Dermis microvascular lymphatic vessel endothelial cell (primary cell): ENCODE data around the gene ABCA2. TPM values are rescaled to one million over a fixed set of nuclear protein-coding genes. Genes with fewer than 3 reads are reported as not detected.
"Not testable (repeated sequence)": the region's sequence is repeated elsewhere in the genome, so short reads cannot be mapped to it uniquely, and the experiment has no call there.

Source experiments
- DNase-seq, 2 donors: peaks; one replicate each; pipeline versions ENCODE4 v3.0.0 to v3.0.0-alpha.2; 2010; ENCODE audit warnings: low read depth in 2 of 2
- total RNA-seq: library from RNA; depleted of rRNA; stranded (reverse); fragments of >200 nt; gene quantifications from 2 replicates; pipeline ENCODE4 v1.2.1, GENCODE V29; 2014

Gene ABCA2
- total RNA-seq, 1 donor from 2014 or later: 4.5 TPM

DNA sequence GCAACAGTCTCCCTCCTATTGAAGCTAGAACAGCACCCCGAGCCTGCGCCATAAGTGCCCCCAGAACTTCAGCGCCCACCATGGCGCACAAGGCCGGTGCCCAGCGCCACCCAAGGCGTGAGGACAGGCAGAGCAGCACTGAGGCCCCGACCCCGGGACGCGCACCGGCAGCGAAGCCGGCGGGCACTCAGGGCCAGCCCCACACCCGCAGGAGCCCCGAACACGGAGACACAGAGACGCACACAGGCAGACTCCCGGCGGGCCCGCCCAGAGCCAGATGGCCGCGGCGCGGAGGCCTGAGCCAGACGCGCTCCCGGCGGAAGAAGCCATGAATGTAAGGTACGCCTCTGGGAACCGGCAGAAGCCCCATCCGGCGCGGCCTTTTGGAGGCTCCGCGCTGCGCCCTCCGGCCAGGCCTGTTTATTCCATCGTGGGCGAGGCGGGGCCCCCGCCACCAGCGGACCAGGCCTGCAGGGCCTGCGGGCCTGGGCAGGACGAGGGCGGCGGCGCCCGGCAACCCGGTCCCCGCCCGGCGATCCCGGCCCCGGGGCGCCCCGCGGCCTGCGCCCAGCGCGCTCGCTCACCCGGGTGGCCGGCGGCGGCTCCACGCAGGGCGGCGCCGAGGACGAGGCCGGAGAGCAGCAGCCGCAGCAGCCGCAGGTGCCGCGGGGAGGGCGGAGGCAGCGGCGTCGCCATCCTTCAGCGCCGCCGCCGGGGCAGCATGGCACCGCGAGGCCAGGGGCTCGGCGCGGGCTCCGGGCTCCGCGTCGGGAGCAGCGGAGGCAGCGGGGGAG lies 17.5 kb upstream of the ABCA2 start:
- peak in 1 of 2 donors; percentile 53 for DNase-seq

DNA sequence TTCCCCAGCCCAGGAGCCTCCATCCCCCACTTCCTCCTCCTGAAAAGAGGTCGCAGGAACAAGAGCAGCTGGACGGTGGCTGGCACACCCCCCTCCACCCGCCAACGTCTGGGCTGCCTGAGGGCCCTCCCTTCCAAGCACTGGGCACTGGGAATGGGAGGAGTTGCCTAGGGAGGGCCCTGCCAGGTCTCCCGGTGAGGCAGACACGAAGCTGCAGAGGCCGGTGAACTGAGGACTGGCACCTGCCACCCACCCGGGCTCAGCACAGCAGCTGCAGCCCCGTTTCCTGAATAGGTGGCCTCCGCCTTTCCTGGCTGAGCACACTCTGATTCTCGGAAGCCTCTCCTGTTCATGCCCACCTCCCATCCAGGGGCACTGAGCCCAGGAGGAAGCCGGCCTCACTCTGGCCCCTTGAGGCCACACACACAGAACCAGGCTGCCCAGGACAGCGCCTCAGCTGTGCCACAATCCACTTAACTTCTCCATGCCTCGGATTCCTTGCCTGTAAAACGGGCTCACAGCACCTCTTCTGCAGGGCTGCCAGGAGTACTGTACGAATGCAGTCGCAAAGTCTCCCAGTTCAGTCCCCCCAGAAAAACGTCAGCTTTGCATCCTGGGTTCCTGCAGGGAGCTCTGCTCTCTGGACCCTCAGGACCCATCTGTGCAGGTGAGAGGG lies 16.6 kb upstream of the ABCA2 start:
- no peak for DNase-seq

DNA sequence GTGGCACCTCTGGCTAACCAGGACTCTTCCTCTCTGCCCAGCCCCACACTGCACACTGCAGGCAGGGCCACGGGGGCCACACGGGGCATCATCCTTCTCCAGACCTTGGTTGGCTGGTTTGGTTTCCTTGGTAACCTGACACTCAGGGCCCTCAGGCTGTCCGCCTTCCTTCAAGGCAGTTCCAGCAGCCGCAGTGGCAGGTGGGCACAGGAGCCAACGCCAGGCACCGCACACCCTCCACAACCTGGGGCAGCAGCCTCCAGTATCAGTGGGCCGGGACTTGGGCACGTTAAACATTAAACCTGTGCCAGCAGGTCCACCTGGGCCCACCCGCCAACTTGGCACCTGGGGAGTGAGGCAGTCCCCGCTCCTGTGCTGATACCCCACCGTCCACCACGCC lies 16.0 kb upstream of the ABCA2 start:
- no peak for DNase-seq

DNA sequence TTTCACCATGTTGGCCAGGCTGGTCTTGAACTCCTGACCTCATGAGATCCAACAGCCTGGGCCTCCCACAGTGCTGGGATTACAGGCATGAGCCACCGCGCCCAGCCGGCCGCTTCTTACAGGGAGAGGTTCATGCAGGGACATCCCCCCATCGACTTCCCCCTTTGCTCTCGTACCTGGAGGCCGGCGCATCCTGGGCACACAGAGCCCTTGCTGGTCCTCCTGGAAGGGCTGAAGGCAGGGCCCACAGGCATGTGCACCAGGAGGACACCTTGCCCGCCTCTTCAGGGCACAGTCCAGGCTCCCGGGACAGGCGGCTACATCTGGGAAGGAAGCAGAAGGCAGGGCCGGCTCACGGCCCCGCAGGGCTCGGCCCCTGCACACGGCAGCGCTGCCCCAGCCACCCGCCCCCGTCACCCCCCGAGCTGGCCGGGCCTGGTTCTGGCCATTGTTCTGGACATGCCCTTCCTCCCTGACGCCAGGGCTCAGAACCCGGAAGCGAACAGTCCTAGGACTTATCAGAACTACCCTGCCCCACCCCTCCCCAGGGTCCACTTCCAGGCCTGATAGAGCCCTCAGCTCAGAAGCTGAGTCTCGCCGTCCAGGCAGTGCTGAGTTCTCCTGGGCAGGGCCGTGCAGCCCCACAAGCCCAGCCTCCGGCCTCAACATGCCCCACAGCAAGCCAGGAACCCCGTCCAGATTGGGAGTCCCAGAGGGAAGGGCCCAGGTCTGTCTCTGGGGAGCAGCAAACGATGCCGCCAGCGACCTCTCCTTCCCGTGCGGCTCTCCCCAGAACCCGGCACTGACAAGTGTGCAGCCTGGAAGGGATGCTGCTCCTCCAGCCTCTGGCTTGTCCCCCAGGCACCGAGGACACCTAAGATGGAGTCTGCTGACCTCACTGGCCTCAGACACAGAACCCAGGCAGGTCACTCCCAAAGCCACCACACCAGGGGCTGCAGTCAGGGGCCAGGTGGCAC lies 15.0 kb upstream of the ABCA2 start:
- no peak for DNase-seq

DNA sequence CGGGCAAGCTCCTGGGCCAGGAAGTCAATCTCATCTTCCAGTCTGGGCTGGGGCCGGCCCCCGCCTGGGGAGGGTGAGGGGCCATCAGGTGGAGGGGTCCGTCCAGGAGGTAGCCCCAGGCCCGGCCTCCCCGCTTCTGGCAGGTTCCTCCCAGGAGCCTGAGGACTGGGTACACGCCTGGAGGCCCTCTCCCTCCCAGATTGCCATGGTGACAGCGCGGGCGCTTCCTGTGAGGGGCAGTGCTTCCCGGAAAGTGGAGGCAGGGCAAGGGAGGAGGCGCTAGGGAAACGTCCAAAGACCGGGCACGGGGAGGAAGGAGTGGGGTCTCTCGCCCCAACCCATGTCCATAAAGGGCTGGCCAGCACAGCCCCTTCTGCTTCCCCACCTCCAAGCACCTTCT lies 13.1 kb upstream of the ABCA2 start:
- DNase-seq: no peak

DNA sequence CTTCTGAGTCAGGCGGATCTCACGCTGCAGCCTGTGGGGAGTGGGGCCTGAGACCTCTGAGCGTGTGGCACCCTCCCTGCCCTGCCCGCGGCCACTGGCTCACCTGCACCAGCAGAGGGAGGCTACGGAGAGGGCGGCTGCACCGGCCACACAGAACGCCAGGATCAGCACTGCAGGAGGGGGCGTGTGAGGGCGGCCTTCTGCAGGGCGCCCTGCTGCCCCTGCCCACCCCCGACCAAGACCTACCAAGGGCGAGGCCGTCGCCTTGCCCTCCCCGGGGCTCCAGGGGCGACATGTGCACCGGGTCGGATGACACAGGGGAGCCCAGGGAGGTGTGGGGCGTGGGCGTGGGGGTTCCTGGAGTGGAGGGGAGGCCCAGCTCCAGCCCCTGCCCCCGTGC lies 12.5 kb upstream of the ABCA2 start:
- no peak for DNase-seq

DNA sequence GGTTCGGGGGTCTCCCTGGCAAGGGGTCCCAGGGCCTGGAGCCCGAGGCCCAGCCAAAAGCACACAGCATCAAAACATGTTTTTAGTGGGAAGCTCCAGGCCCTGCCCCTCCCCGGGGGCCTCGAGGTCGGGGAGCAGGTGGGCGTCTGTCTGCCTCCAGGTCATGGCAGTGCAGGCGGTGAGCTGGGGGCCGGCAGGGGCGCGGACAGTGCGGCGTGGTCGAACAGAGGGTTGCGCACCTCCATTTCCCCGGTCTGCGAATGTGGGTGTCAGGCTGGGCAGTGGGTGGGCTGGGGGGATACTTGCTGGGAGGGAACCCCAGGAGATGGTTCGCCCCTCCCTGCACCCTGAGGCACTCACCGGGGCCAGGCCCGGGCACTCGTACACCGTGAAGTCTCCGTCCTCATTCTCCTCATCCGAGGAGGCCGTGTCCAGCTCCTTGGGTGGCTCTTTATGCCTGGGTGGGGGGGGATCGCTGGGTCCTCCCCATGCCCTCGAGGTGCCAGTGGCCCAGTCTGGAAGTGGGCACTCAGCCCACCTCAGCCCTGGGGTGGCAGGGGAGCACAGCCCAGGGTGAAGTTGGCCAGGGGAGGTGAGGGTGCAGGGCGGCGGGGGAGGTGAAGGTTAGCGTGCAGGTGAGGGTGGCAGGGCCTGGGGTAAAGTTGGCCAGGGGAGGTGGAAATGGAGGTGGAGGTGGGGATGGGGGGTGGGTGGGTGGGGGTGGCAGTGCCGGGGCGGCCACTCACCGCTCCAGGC lies 11.8 kb upstream of the ABCA2 start:
- DNase-seq: no peak

DNA sequence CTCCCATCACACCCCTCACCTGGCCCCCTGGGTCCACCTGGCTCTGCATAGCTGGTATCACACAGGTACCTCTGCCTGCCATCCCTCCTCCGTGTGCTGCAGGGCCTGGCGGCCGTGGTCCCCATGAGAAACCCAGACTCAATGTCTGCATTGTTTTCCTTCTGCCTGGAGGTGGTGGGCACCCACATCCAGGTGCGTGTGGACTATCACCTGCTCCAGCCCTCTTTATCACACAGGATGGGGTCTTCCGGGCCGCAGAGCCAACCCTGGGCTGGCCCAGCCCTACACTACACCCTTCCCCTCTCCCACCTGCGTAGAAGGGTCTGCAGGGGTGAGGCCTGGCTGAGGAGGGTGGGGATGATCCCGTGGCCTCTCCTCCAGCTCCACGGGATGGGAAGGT lies 10.9 kb upstream of the ABCA2 start:
- no peak for DNase-seq

DNA sequence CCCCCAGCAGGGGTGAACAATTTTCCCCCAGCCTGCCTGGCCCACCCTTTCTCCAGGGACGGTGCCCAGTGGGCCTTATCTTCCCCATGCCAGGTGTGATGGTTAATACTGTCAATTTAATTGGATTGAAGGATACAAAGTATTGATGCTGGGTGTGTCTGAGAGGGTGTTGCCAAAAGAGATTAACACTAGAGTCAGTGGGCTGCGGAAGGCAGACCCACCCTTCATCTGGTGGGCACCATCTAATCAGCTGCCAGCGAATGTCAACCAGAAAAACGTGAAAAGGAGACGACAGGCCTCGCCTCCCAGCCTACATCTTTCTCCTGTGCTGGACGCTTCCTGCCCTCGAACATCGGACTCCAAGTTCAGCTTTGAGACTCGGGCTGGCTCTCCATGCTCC lies 9.4 kb upstream of the ABCA2 start:
- DNase-seq: no peak

DNA sequence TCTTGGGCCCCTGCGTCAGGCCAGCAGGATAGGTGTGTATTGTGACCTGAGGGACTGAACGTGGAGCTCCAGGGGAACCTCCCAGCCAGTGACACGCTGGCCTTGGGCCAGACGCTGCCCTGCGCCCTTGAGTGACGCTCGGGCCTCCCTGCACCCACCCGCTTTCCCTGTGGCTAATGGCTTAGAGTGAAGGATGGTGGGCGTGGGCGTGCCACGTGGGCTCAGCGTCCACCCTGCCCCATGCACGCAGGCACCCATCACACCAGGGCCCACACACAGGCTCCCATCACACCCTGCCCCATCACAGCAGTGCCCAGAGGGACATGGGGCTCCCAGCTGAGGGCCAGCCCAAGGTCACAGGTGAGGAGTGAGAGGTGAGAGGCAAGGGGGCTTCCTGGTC lies 9.0 kb upstream of the ABCA2 start:
- DNase-seq: no peak

DNA sequence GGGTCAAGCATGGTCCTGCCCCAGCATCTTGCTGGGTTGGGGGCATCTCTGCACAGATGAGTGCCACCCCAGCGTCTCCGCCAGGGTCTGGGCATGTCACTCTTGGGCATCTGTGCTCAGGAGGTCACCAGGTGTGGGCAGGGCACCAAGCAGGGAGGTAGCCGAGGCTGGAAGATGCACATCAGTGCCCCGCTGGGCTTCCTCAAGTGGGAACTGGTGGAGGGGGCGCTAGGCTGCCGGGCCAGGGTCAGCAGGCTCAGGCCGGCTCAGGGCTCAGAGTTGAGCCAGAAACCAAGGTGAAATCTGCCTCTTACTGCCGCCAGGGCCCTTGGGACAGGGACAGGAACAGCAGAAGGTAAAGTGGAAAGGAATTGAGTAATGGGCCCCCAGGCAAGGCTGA lies 7.9 kb upstream of the ABCA2 start:
- no peak for DNase-seq

DNA sequence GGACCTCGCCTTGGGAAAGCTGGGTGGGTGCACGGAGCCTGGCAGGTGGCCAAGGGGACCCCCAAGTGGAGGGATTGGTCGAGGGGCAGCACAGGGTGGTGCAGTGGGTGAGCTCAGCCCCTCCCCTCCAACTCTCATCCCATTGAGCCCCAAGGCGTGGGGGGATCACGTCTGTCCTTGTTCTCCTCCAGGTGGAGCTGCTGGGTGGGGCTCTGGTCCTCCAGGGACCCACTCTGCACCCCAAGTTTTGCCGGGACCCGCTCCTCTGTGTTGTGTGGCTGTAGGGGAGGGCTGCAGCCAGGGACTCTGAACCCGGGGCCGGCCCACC lies 7.4 kb upstream of the ABCA2 start:
- DNase-seq: no peak

DNA sequence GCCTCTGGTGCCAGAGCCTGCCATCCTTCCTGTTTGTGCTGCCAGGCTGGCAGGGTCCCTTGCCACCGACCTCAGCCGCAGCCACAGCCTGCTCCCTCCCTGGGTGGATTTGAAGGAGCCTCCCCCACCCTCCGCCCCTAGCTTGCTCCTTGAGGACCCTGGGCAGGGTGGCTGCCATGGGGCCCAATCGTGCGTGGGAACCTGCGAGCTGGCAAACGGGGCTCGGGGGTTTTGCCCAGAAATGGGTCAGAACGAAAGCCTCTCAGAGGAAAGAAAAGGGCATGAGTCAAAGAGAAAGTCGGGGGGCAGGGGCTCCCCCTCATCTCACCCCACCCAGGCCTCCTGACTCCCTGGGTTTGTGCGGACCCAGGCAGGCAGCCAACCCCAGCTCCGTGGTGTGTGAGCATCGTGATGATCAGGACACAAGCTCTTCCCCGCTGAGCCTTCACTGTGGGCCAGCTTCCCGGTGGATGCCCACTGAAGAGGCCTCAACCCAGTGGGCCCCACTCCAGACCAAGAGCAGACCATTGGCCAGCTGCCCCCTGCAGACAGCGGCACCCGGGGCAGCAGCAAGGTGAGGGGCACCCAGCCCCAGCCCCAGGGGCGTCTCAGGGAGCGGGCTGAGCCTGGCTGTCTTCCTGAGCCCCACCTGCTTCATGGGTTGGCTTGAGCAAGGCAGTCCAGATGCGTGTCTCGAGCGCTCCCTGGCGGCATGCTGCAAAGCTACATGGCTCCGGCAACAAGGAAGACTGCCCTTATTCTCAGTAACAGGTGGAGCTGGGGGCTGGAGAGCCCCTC lies 6.9 kb upstream of the ABCA2 start:
- DNase-seq: peak; percentile 68 to 85

DNA sequence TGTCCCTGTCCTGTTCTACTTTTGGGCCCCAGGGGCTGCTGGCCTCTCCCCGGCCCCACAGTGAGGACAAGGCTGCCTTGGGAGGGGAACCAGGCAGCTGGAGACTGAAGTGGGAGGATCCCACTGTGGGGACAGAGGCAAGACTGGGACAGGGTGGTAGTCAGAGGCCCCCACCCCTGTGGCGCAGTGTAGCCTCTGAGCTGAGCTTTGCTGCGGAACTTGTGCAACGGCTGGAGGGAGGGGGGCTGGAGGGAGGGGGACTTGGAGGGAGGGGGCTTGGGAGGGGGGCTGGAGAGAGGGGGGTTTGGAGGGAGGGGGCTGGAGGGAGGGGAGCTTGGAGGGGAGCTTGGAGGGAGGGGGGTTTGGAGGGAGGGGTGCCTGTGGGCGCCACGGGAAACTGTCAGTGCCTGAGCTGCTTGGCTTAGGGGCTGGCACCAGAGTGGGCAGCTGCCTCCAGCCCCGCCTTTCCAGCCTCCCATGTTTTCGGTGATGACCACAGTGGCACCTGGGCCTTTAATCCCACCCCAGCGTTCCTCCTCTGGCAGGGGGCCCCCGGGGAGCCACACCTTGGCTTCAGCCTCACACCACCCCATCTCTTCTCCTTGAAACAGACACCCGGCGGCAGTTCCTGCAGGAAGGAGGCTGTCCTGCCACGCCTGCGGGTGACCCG lies 6.1 kb upstream of the ABCA2 start:
- no peak for DNase-seq

DNA sequence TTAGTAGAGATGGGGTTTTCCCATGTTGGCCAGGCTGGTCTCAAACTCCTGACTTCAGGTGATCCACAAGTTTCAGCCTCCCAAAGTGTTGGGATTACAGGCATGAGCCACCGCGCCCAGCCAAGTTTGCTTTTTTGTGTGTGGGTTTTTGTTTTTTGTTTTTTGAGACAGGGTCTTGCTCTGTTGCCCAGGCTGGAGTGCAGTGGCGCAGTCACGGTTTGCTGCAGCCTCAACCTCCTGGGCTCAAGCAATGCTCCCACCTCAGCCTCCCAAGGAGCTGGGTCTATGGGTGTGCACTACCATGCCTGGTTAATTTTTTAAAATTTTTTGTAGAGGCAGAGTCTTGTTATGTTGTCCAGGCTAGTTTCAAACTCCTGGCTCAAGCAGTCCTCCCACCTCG lies 5.4 kb upstream of the ABCA2 start:
- DNase-seq: not testable (repeated sequence)

DNA sequence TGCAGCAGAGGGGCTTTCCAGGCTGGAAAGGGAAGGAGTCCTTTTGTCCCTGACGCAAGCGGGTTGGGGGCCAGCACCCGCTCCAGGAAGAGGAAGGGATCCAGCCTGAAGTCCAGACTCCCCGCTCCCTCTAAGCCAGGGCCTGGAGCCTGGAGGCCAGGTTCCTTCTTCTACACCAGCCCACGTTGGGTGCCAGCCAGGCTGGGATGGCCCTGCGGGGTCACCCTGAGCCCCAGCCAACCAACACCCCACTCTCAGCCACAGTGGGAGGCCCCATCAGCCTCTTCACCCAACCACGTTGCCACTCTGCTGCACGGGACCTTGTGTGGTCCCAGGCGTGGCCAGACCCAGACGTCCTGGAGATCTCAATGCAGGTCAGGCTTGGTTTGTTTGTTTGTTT lies 4.8 kb upstream of the ABCA2 start:
- no peak for DNase-seq

DNA sequence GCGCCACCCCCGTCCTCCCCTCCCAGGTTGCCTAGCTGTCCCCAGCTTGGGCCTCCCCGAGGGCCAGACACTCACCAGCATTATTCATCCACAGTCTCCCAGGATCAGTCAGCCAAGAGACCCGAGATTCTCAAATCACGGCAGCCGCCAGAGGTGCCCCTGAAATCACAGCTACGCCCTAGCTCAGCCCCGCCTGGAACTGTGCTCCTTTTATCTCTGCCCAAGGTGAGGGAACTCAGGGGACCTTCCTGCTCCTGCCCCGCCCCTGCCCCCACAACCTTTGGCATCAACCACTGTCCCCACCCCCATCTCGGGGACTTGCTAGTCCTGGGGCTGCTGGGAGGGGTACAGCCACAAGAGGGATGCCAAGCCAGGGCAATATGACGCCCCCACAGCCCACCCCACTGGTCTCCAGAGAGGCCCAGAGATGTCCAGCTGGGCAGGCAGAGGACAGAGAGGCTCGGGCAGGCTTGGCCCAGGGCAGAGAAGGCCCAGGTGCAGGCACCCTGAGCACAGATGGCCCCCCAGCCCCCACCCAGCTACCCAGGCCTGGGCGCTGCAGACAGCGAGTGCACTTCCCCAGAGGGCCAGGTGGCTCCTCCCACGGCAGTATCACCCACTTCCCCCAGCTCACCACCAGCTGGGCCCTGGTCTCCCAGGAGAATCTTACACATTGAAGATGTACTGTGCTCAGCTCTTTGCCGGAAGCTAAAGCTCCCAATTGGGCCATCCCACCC lies 4.0 kb upstream of the ABCA2 start, which contains the start of gene FUT7:
FUT7 (minus strand) TSS at position 185 of the 737 bp plus-strand sequence; CDS start at position 88, 97 bp downstream.
- DNase-seq: no peak

DNA sequence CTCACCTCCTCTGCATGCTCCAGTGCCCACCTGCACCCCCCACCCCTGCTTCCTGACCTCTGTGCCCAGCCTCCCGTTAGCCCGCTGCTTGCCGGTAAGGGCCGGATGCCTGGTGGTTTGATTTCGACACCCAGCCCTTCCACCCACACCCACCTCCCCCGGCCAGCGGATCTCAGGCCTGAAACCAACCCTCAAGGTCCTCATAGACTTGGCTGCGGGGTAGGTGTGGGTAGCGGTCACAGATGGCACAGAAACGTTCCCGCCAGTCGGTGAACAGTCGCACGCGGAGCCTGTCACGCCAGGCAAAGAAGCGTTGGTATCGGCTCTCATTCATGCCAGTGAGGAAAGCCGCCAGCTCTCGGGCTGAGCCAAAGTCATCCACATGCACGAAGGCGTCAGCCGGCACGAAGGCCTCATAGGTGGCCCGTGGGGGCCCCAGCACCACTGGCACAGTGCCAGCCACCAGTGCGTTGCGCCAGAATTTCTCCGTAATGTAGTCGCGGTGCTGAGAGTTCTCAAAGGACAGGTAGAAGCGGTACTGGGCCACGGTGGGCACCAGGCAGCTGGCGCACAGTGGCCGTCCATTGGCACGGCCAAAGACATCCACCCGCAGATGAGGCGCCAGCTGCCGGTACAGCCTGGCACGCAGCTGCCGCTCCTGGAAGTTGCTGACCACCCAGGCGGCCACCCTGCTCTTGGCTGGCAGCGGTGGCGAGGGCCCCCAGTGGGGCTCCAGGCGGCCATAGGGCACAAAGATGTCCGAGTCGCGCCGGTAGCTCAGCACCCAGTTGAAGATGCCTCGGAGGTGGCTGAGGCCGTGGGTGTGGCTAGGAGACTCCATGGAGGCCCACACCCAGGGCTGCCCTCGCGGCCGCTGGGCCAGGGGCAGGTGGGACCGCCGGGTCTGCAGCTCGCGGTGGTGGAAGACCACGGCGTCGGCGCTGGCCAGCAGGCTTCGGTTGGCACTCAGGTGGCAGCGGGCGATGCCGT lies 2.8 kb upstream of the ABCA2 start:
- no peak for DNase-seq
